CD4-positive, alpha-beta T cell treated with Interleukin-12 subunit alpha and Interleukin-12 subunit beta, for 1 hour (primary cell): ENCODE measurements around the gene ALDOC.

ENCODE experiments used
- DNase-seq: peaks from one replicate; pipeline ENCODE4 v3.0.0-alpha.2; 2020

The ALDOC gene

GRCh38 chr17:28530250-28530649 lies 46.4 kb downstream of the ALDOC start:
- DNase-seq, result no peak

- no peak for DNase-seq
These were observed 47.7 kb downstream of the ALDOC start for GRCh38 chr17:28529013-28529400.

DNA sequence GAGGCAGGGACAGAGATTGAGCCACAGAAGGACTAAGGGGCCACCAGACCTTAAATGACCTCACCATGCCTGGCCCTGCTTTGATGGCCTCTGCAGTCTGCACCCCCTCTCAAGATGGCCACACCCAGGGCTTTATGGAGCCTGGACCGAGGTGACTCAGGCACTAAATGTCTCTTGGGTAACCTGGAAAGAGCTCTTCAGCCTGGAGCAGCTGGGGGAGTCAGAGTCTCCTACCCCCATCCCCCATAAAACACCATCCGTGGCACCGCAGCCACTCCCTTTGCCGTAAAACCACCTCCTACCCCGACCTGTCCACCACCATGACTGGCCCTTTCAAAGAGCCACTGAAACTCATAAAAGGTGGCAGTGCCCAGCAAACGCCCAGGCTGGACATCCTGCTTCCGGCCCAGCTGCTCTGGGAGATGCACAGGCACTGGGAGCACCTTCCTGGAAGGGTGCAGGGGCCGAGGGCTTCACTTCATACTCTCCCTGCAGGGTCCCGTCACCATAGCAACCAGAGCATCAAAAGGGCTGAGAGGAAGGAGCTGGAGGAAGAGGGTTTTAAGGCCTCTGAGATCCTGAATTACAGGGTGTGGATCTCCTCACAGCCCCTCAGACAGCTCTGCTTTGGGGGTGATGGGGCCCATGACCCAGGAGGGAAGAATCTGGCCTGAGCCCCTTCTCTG lies 48.2 kb downstream of the ALDOC start:
- no peak for DNase-seq

GRCh38 chr17:28527859-28528258 lies 48.8 kb downstream of the ALDOC start:
- no peak for DNase-seq

DNA sequence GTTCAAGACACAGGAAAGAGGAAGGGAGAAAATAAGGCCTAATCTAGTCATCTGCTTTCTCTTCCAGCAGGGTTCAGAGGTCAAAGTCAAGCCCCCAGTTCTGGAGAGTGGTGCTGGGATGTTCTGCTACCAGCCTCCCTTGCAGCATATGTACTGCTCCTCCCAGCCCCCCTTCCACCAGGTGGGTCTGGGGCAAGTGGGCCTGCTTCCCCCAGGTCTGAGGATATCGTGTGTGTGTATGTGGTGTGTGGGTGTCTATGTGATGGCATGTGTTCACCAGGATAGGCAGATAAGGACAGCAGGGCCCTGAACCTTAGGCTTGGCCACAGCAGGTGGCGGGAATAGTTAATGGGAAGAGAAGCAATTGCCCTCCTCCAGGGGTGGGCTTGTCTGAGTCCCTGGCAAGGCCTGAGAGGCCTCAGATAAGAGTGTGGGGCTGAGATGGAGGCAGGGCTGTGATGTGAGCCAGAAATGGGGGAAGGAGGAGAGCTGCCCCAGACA lies 49.5 kb downstream of the ALDOC start:
- no peak for DNase-seq

GRCh38 chr17:28526381-28526780 lies 50.3 kb downstream of the ALDOC start:
- no peak for DNase-seq

GRCh38 chr17:28524476-28525424 lies 51.9 kb downstream of the ALDOC start:
- DNase-seq, result no peak

DNA sequence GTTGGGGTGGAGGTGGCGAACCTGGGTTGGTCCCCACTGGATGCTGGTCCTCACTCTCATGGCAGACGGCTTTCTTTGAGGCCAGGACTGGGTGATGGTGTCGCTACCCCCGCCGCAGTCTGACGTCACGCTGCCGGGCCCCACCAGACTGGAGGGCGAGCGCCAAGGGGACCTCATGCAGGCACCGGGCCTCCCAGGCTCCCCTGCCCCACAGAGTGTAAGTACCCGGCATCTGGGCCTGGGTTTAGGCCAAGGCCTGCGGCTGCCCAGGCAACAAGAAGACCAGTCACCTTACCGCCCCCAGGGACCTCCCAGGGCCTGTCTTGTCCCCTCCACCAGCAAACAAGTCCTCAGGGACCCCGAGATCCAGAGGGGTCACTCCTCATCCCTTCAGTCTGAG lies 52.8 kb downstream of the ALDOC start:
- no peak for DNase-seq

GRCh38 chr17:28523186-28523585 lies 53.5 kb downstream of the ALDOC start:
- no peak for DNase-seq
